Measurements from ENCODE around the gene RNF43. TPM values are rescaled to one million over a fixed set of nuclear protein-coding genes. Genes with fewer than 3 reads are reported as not detected.

The RNF43 gene
- polyA plus RNA-seq, 1 donor (not counting 4 experiments of a cell fraction or from before 2014, with no cell fraction given), result 15.0 TPM

DNA sequence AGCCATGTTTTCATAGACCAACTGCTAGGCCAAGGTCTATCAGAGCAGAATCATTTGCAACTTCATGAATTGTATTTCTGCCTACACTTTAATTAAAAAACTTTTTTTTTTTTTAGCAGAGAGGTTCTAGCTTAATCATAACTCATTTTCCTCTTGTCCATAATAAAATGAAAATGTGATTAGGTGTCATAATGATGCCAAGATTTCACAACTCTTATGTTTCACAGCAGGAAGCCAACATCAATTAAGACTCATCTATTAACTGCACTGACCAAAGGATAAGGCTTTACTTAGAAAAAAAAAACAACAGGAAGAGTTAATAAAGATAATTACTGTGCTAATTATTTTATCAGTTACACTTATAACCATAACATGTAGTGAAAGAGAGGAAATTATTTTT, 18.9 kb upstream of the RNF43 start:
- Histone ChIP-seq H3K79me2 (ENCODE audit: control insufficient read depth, insufficient read depth, low read length) (no peaks in the 10 kb centered on the region), H3K4me1 (ENCODE audit: control insufficient read depth, extremely low read depth, insufficient read depth, low read length) (no peaks in the 10 kb centered on the region), H4K20me1 (ENCODE audit: control insufficient read depth, extremely low read depth, insufficient read depth, low read length) (no peaks in the 10 kb centered on the region), H3K27ac (ENCODE audit: control insufficient read depth, insufficient read depth, low read length) (no peak overlapping the region), H3K9me3 (ENCODE audit: control insufficient read depth, low read depth, low read length) (no peaks in the 10 kb centered on the region), H3K9ac (ENCODE audit: control insufficient read depth, extremely low read depth, insufficient read depth, low read length) (no peak overlapping the region), H3K4me3 (ENCODE audit: control insufficient read depth in 2 of 3, extremely low read depth in 1 of 3, insufficient read depth in 2 of 3, low read depth in 1 of 3, low read length in 3 of 3) (no peak overlapping the region), H3K36me3 (ENCODE audit: control insufficient read depth in 2 of 2, extremely low read depth in 1 of 2, insufficient read depth in 2 of 2, low read length in 2 of 2) (no peaks in the 10 kb centered on the region), H3K9me1 (ENCODE audit: control insufficient read depth, extremely low read depth, insufficient read depth, low read length) (no peaks in the 10 kb centered on the region), H3K27me3 (ENCODE audit: control insufficient read depth, extremely low read depth, insufficient read depth, low read length) (no peaks in the 10 kb centered on the region), H3K4me2 (ENCODE audit: control insufficient read depth, extremely low read depth, insufficient read depth, low read depth, low read length) (no peak overlapping the region), H2AFZ (ENCODE audit: control insufficient read depth, low read length) (no peak overlapping the region)
- TF ChIP-seq, protein P1, sequence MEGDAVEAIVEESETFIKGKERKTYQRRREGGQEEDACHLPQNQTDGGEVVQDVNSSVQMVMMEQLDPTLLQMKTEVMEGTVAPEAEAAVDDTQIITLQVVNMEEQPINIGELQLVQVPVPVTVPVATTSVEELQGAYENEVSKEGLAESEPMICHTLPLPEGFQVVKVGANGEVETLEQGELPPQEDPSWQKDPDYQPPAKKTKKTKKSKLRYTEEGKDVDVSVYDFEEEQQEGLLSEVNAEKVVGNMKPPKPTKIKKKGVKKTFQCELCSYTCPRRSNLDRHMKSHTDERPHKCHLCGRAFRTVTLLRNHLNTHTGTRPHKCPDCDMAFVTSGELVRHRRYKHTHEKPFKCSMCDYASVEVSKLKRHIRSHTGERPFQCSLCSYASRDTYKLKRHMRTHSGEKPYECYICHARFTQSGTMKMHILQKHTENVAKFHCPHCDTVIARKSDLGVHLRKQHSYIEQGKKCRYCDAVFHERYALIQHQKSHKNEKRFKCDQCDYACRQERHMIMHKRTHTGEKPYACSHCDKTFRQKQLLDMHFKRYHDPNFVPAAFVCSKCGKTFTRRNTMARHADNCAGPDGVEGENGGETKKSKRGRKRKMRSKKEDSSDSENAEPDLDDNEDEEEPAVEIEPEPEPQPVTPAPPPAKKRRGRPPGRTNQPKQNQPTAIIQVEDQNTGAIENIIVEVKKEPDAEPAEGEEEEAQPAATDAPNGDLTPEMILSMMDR (optimal IDR thresholded peaks at IDR 0.05 in 1 of 3, IDR thresholded peaks at IDR 0.05 in 1 of 3, conservative IDR thresholded peaks at IDR 0.05 in 1 of 3; ENCODE audit: extremely low read depth in 1 of 3, insufficient read depth in 2 of 3, low read length in 3 of 3), result no peak
- TF ChIP-seq EZH2 (IDR thresholded peaks at IDR 0.05; ENCODE audit: low read length), result no peak
- FAIRE-seq (no peak), DNase-seq (ENCODE audit: low read depth, low spot score) (no peak)
- dilution Hi-C loops (cut with MboI; ENCODE audit: extremely low pct_ligation_motif_present, low sequenced_read_pairs), result loop anchor here (25.0 kb wide), 1 partner anchor 149 kb away; the partner anchor contains the start of gene MPO

DNA sequence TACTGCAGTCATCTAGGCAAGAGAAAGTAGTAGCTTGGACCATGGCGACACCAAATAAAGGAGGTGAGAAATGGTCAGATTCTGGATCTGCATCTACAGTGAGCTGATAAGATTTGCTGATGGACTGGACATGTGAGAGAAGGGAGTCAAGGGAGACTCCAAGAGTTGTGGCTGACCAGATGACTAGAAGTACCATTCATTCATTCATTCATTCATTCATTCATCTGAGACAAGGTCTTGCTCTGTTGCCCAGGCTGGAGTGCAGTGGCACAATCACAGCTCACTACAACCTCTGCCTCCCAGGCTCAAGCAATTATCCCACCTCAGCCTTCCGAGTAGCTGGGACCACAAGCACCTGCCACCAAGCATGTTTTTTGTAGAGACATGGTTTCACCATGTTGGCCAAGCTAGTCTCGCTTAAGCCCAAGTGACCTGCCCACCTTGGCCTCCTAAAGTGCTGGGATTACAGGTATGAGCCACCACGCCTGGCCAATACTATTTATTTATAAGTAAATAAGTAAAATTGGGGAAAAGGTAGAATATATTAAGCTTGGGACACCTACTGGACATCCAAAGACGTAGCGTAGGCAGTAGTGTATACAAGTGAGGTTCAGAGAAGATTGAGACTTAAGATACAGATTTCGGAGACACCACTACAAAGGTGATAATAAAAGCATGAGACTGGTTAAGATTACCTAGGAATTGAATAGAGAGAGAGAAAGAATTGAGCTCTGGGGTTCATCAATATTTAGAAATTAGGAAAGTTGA, 15.7 kb upstream of the RNF43 start:
- FAIRE-seq, result no peak
- no peaks in the 10 kb centered on the region for H3K9me1 ChIP-seq (ENCODE audit: control insufficient read depth, extremely low read depth, insufficient read depth, low read length)
- TF ChIP-seq EZH2 (IDR thresholded peaks at IDR 0.05; ENCODE audit: low read length), result no peak
- TF ChIP-seq, protein P1 (optimal IDR thresholded peaks at IDR 0.05 in 1 of 3, IDR thresholded peaks at IDR 0.05 in 1 of 3, conservative IDR thresholded peaks at IDR 0.05 in 1 of 3; ENCODE audit: extremely low read depth in 1 of 3, insufficient read depth in 2 of 3, low read length in 3 of 3), result no peak
- DNase-seq (ENCODE audit: low read depth, low spot score), result no peak
- no peaks in the 10 kb centered on the region for H3K9me3 ChIP-seq (ENCODE audit: control insufficient read depth, low read depth, low read length)
- no peaks in the 10 kb centered on the region for H3K79me2 ChIP-seq (ENCODE audit: control insufficient read depth, insufficient read depth, low read length)
- H3K4me3 ChIP-seq (ENCODE audit: control insufficient read depth in 2 of 3, extremely low read depth in 1 of 3, insufficient read depth in 2 of 3, low read depth in 1 of 3, low read length in 3 of 3), result no peak overlapping the region
- no peaks in the 10 kb centered on the region for H3K27me3 ChIP-seq (ENCODE audit: control insufficient read depth, extremely low read depth, insufficient read depth, low read length)
- H2AFZ ChIP-seq (ENCODE audit: control insufficient read depth, low read length), result no peak overlapping the region
- no peaks in the 10 kb centered on the region for H3K4me1 ChIP-seq (ENCODE audit: control insufficient read depth, extremely low read depth, insufficient read depth, low read length)
- dilution Hi-C loops (cut with MboI; ENCODE audit: extremely low pct_ligation_motif_present, low sequenced_read_pairs), result loop anchor here (25.0 kb wide), 1 partner anchor 146 kb away; the partner anchor contains the start of gene MPO
- H4K20me1 ChIP-seq (ENCODE audit: control insufficient read depth, extremely low read depth, insufficient read depth, low read length), result no peaks in the 10 kb centered on the region
- no peaks in the 10 kb centered on the region for H3K36me3 ChIP-seq (ENCODE audit: control insufficient read depth in 2 of 2, extremely low read depth in 1 of 2, insufficient read depth in 2 of 2, low read length in 2 of 2)
- H3K9ac ChIP-seq (ENCODE audit: control insufficient read depth, extremely low read depth, insufficient read depth, low read length), result no peak overlapping the region
- H3K27ac ChIP-seq (ENCODE audit: control insufficient read depth, insufficient read depth, low read length), result no peak overlapping the region
- no peak overlapping the region for H3K4me2 ChIP-seq (ENCODE audit: control insufficient read depth, extremely low read depth, insufficient read depth, low read depth, low read length)
